HepG2 (cell line): ENCODE results near the gene UTP15. TPM values are rescaled to one million over a fixed set of nuclear protein-coding genes. Genes with fewer than 3 reads are reported as not detected.
A peak's percentile ranks its signal among the peaks of the same experiment; 100 is the strongest.

Source experiments
- GTF3A ChIP-seq: sonication (generic); formaldehyde crosslinking; conservative IDR thresholded peaks from 2 replicates; pipeline ENCODE4 v1.4.0; 2020; ENCODE audit warnings: mild to moderate bottlenecking, missing genetic modification reagents
- HNF1A ChIP-seq, 2 experiments: sonication (generic) in 1 of 2; formaldehyde crosslinking in 1 of 2; IDR thresholded peaks; 2 replicates each; pipeline versions ENCODE4 v1.4.0 to v1.6.1; 2016 to 2020; ENCODE audit warnings: borderline replicate concordance in 1 of 2, low read depth in 1 of 2, mild to moderate bottlenecking in 1 of 2, missing genetic modification reagents in 1 of 2
- IRF1 ChIP-seq: sonication (generic); formaldehyde crosslinking; IDR thresholded peaks from 2 replicates; pipeline ENCODE4 v1.4.0; 2020; ENCODE audit warnings: low read depth, mild to moderate bottlenecking, missing genetic modification reagents
- KAT7 ChIP-seq: IDR thresholded peaks from 2 replicates; pipeline ENCODE4 v1.6.1; 2018; ENCODE audit warnings: borderline replicate concordance, missing compliant biosample characterization
- KDM5A ChIP-seq: fragments of 200-600 bp; sonication (generic); IDR thresholded peaks from 2 replicates; pipeline ENCODE4 v1.7.0; 2018; ENCODE audit warnings: antibody characterized with exemption, mild to moderate bottlenecking, low read length, borderline replicate concordance
- KLF15 ChIP-seq: sonication (generic); formaldehyde crosslinking; IDR thresholded peaks from 2 replicates; pipeline ENCODE4 v1.8.1; 2023; ENCODE audit warnings: borderline replicate concordance, mild to moderate bottlenecking, inconsistent platforms, missing genetic modification reagents, mixed read lengths
- MXI1 ChIP-seq: IDR thresholded peaks from 3 replicates; pipeline ENCODE4 v1.6.1; 2012; ENCODE audit warnings: low read depth, low read length, inconsistent platforms, borderline replicate concordance
- SIN3B ChIP-seq: fragments of 150-350 bp; IDR thresholded peaks from 2 replicates; pipeline ENCODE4 v1.6.1; 2014; ENCODE audit warnings: low read length
- SMARCE1 ChIP-seq: fragments of 450-650 bp; IDR thresholded peaks from 2 replicates; pipeline ENCODE4 v1.6.1; 2017; ENCODE audit warnings: borderline replicate concordance
- SP5 ChIP-seq: IDR thresholded peaks from 2 replicates; pipeline ENCODE4 v1.6.1; 2016; ENCODE audit warnings: low read depth, borderline replicate concordance
- ZFX ChIP-seq: sonication (generic); formaldehyde crosslinking; IDR thresholded peaks from 2 replicates; pipeline ENCODE4 v1.4.0; 2020; ENCODE audit warnings: mild to moderate bottlenecking, low read depth, missing genetic modification reagents, moderate library complexity
- ZFY ChIP-seq: sonication (generic); formaldehyde crosslinking; IDR thresholded peaks from 2 replicates; pipeline ENCODE4 v1.4.0; 2020; ENCODE audit warnings: missing genetic modification reagents
- ZNF232 ChIP-seq: sonication (generic); formaldehyde crosslinking; IDR thresholded peaks from 2 replicates; pipeline ENCODE4 v1.4.0; 2020; ENCODE audit warnings: missing genetic modification reagents, borderline replicate concordance
- ZNF660 ChIP-seq: sonication (generic); formaldehyde crosslinking; IDR thresholded peaks from 2 replicates; pipeline ENCODE4 v1.5.1; 2020; ENCODE audit warnings: mild to moderate bottlenecking, low read depth, missing genetic modification reagents, borderline replicate concordance
- ZNF709 ChIP-seq: sonication (generic); formaldehyde crosslinking; IDR thresholded peaks from 2 replicates; pipeline ENCODE4 v1.5.0; 2020; ENCODE audit warnings: mild to moderate bottlenecking, missing genetic modification reagents
- polyA plus RNA-seq, 8 experiments: library from polyadenylated mRNA; depleted of rRNA in 3 of 8; stranded (reverse) in 7 of 8; unstranded in 1 of 8; fragments of >200 nt; fragmentation: Illumina TruSeq in 4 of 8; extraction: Trizol in 4 of 8; gene quantifications; 2 replicates each; pipeline versions ENCODE4 v1.2.1 to v1.2.3, GENCODE V29; 2011 to 2016; ENCODE audit warnings: low read depth in 4 of 8, missing spikeins in 1 of 8, mixed read lengths in 1 of 8; ENCODE audit not compliant: insufficient read depth in 1 of 8
- total RNA-seq, 5 experiments: library from RNA; depleted of rRNA; stranded (reverse); fragments of >200 nt; fragmentation: Illumina TruSeq; extraction: Trizol; gene quantifications; 2 replicates each; pipeline ENCODE4 v1.2.3, GENCODE V29; 2016; ENCODE audit warnings: low read depth in 1 of 5
- TF ChIP-seq, protein P1 (sequence below): sonication (generic); formaldehyde crosslinking; IDR thresholded peaks from 2 replicates; pipeline ENCODE4 v1.8.1; 2022; ENCODE audit warnings: low read depth, mild to moderate bottlenecking, missing genetic modification reagents
- TF ChIP-seq, protein P2 (sequence below): sonication (generic); formaldehyde crosslinking; IDR thresholded peaks from 2 replicates; pipeline ENCODE4 v1.5.1; 2020; ENCODE audit warnings: missing genetic modification reagents, mild to moderate bottlenecking, borderline replicate concordance

The UTP15 gene
- total and polyA plus RNA-seq, 2 of the 13 experiments (the other 11 are each of a cell fraction or from before 2014, with no cell fraction given), result 7.3 to 35.8 TPM

DNA sequence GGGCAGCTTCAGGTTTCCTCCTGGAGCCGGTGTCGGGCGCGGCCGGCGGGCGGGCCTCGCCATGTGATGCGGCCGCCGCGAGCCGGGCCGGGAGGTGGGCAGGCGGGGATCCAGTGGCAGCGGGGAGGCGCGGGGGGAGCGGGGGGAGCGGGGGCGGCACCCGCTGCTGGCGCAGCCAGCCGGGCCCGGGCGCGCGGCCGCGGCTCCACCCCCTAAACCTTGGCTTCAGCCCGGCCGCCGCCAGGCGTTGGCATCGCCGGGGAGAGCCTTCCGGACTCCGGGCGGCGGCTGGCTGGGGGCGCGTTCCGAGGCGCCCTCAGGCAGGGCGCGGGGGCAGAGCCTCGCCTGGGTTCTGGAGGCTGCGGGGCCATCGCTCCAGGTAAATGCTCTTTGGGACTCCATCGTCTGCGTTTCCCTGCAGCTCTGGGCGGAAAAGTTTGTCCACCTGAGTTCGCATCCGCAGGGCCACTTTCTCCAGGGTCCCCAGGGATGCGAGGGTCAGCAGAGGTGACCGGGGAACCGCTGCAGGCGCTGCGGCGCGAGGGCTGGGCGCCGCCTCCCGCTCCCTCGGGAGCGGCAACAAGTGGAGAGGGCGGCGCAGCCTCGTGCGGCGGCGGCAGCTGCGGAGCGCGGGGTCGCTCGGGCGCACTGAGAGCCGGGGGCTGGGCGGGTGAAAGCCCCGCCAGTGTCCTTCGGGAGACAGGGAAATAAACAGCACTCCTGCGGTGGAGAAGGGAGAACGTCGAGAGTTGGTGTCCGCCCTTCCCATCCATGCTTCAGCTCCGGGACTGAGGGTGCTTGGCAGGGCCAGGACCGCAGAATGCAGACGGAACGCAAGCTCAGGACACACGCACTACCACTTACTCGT lies 60.6 kb downstream of the UTP15 start, which contains the start of gene ARHGEF28 (continued):
- TF ChIP-seq IRF1 (no peak), GTF3A (CRISPR knock-in tag) (0 out of 2 replicates have a peak, but pooled peaks have one; percentile 38), KAT7 (CRISPR knock-in tag) (no peak), SIN3B (no peak), ZFY (CRISPR knock-in tag) (peak; percentile 44; the same call in 1 of the 2 replicates), KDM5A (peak; percentile 38; the same call in 1 of the 2 replicates), HNF1A (IDR thresholded peaks at IDR 0.05; ENCODE audit: low read depth) (no peak), HNF1A (CRISPR knock-in tag; IDR thresholded peaks at IDR 0.05; ENCODE audit: borderline replicate concordance) (no peak), SP5 (CRISPR knock-in tag) (0 out of 2 replicates have a peak, but pooled peaks have one; percentile 11), ZNF660 (CRISPR knock-in tag) (no peak), MXI1 (peak; percentile 13; the same call in 1 of the 3 replicates), SMARCE1 (no peak), ZNF709 (CRISPR knock-in tag) (peak; percentile 1; the same call in 1 of the 2 replicates), ZNF232 (CRISPR knock-in tag) (no peak), ZFX (peak; percentile 70), KLF15 (no peak)
- TF ChIP-seq, protein P1, sequence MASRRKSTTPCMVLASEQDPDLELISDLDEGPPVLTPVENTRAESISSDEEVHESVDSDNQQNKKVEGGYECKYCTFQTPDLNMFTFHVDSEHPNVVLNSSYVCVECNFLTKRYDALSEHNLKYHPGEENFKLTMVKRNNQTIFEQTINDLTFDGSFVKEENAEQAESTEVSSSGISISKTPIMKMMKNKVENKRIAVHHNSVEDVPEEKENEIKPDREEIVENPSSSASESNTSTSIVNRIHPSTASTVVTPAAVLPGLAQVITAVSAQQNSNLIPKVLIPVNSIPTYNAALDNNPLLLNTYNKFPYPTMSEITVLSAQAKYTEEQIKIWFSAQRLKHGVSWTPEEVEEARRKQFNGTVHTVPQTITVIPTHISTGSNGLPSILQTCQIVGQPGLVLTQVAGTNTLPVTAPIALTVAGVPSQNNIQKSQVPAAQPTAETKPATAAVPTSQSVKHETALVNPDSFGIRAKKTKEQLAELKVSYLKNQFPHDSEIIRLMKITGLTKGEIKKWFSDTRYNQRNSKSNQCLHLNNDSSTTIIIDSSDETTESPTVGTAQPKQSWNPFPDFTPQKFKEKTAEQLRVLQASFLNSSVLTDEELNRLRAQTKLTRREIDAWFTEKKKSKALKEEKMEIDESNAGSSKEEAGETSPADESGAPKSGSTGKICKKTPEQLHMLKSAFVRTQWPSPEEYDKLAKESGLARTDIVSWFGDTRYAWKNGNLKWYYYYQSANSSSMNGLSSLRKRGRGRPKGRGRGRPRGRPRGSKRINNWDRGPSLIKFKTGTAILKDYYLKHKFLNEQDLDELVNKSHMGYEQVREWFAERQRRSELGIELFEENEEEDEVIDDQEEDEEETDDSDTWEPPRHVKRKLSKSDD, result no peak
- TF ChIP-seq, protein P2, sequence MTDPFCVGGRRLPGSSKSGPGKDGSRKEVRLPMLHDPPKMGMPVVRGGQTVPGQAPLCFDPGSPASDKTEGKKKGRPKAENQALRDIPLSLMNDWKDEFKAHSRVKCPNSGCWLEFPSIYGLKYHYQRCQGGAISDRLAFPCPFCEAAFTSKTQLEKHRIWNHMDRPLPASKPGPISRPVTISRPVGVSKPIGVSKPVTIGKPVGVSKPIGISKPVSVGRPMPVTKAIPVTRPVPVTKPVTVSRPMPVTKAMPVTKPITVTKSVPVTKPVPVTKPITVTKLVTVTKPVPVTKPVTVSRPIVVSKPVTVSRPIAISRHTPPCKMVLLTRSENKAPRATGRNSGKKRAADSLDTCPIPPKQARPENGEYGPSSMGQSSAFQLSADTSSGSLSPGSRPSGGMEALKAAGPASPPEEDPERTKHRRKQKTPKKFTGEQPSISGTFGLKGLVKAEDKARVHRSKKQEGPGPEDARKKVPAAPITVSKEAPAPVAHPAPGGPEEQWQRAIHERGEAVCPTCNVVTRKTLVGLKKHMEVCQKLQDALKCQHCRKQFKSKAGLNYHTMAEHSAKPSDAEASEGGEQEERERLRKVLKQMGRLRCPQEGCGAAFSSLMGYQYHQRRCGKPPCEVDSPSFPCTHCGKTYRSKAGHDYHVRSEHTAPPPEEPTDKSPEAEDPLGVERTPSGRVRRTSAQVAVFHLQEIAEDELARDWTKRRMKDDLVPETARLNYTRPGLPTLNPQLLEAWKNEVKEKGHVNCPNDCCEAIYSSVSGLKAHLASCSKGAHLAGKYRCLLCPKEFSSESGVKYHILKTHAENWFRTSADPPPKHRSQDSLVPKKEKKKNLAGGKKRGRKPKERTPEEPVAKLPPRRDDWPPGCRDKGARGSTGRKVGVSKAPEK (CRISPR knock-in tag), result peak; percentile 56; the same call in 1 of the 2 replicates
